Measurements from ENCODE around the gene TRIM41.

DNA sequence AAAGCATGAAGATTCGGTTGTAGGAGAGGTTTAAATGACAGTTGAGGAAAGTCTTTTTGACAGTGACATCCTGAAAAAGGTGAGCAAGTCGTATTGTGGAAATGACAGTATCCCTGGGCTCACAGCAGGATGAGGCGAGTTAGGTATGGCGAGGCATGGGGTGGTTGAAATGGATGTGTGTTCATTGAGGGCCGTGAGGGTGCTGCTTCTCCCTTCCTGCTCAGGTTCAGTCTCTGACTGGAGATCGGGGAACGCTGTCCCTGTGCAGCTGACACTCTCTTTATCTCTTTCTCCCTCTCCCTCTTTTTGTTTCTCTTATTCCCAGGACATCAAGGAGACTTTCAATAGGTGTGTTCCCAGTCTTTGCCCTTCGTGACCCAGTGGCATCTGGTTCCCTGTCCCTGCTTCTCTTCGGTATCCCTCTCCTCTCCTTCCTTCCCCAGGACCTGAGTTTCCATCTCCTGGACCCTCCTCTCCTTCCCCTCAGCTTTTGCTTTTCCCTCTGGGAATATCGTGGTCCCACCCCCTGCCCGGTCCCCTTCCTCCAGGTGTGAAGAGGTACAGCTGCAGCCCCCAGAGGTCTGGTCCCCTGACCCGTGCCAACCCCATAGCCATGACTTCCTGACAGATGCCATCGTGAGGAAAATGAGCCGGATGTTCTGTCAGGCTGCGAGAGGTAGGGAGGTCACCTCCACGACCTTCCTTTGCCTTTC, 10.2 kb downstream of the TRIM41 start:
- TF ChIP-seq, protein P1, sequence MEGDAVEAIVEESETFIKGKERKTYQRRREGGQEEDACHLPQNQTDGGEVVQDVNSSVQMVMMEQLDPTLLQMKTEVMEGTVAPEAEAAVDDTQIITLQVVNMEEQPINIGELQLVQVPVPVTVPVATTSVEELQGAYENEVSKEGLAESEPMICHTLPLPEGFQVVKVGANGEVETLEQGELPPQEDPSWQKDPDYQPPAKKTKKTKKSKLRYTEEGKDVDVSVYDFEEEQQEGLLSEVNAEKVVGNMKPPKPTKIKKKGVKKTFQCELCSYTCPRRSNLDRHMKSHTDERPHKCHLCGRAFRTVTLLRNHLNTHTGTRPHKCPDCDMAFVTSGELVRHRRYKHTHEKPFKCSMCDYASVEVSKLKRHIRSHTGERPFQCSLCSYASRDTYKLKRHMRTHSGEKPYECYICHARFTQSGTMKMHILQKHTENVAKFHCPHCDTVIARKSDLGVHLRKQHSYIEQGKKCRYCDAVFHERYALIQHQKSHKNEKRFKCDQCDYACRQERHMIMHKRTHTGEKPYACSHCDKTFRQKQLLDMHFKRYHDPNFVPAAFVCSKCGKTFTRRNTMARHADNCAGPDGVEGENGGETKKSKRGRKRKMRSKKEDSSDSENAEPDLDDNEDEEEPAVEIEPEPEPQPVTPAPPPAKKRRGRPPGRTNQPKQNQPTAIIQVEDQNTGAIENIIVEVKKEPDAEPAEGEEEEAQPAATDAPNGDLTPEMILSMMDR (IDR thresholded peaks at IDR 0.05; ENCODE audit: insufficient read depth, low read length, poor library complexity, severe bottlenecking), result no peak
- no peak for TF ChIP-seq EZH2phosphoT487 (conservative IDR thresholded peaks at IDR 0.05; ENCODE audit: low read length)

All from SU-DHL-6 (cell line).